Stomach (tissue), 4 donors: ENCODE data around the gene DBNL.

Source experiments
- EP300 ChIP-seq: sonication (generic); formaldehyde crosslinking; IDR thresholded peaks from one replicate; pipeline ENCODE4 v1.6.1; 2017; ENCODE audit warnings: antibody characterized with exemption
- POLR2A ChIP-seq, 4 donors: fragments of 450-650 bp; IDR thresholded peaks; one replicate each; pipeline ENCODE4 v1.6.1; 2016; ENCODE audit warnings: antibody characterized with exemption in 4 of 4, control low read depth in 2 of 4, mild to moderate bottlenecking in 1 of 4, moderate library complexity in 1 of 4
- POLR2AphosphoS5 ChIP-seq, 3 donors: sonication (generic); formaldehyde crosslinking; IDR thresholded peaks; one replicate each; pipeline ENCODE4 v1.6.1; 2016; ENCODE audit warnings: antibody characterized with exemption in 3 of 3
- TF ChIP-seq, protein P1 (sequence below), 7 experiments: fragments of 450-650 bp in 4 of 7; fragments of 200-600 bp in 3 of 7; sonication (generic) in 3 of 7; IDR thresholded peaks; one replicate each; pipeline ENCODE4 v1.5.1; 2016 to 2019; ENCODE audit warnings: antibody characterized with exemption in 7 of 7, control low read depth in 2 of 7, mild to moderate bottlenecking in 1 of 7

DNA sequence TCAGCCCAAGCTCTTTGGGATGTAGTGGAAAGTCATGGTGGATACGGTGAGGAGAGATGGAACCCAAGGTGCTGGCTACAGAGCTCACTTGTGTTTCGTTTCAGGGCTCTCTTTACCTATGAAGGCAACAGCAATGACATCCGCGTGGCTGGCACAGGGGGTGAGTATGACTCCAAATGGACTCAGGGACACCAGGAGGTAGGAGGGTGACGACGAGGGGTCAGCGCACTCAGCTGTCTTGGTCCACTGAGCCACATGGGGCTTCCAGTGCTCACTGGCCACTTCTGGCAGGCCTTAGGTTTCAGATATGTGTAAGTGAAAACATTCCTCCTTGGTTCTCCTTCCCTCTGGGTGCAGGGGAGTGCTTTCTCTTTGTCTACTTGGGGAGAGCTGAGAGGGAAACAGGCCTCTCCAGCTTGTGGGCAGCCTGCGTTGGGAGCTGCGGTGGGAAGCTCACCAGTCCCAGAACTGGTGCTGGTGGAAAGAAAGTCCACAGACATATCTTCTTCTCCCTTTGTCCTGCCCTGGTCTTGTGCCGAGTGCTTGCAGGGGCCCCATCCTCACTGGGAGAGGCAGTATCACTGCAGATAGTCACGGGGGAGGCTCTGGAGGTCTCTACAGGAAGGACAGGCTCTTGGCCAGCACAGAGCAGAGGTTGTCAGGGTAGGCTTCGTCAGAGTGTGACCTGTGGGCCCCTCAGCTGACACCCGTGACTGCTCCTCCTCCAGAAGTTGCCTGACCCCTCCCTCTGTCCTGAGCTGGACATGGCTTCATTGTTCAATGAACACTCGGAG is 5.8 kb downstream of the DBNL start:
- TF ChIP-seq, protein P1, sequence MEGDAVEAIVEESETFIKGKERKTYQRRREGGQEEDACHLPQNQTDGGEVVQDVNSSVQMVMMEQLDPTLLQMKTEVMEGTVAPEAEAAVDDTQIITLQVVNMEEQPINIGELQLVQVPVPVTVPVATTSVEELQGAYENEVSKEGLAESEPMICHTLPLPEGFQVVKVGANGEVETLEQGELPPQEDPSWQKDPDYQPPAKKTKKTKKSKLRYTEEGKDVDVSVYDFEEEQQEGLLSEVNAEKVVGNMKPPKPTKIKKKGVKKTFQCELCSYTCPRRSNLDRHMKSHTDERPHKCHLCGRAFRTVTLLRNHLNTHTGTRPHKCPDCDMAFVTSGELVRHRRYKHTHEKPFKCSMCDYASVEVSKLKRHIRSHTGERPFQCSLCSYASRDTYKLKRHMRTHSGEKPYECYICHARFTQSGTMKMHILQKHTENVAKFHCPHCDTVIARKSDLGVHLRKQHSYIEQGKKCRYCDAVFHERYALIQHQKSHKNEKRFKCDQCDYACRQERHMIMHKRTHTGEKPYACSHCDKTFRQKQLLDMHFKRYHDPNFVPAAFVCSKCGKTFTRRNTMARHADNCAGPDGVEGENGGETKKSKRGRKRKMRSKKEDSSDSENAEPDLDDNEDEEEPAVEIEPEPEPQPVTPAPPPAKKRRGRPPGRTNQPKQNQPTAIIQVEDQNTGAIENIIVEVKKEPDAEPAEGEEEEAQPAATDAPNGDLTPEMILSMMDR (IDR thresholded peaks at IDR 0.05): no peak
- TF ChIP-seq POLR2AphosphoS5 (IDR thresholded peaks at IDR 0.05) (no peak), POLR2A (IDR thresholded peaks at IDR 0.05) (no peak), EP300 (no peak)
